Right lobe of liver (tissue), 6 donors: ENCODE measurements around the gene FURIN. TPM values are rescaled to one million over a fixed set of nuclear protein-coding genes. Genes with fewer than 3 reads are reported as not detected.
A peak's percentile ranks its signal among the peaks of the same experiment; 100 is the strongest.

Source experiments
- ATAC-seq, 4 donors: fragments of 200-7000 bp; cut with Tn5 transposase; one replicate each; pipeline ENCODE4 v1.9.1; 2020; ENCODE audit warnings: mild to moderate bottlenecking in 4 of 4, moderate library complexity in 4 of 4
- DNase-seq, 3 donors: peaks; one replicate each; pipeline ENCODE4 v3.0.0-alpha.2; 2020
- H3K27ac ChIP-seq, 3 donors: fragments of 200-600 bp; one replicate each; pipeline ENCODE4 v1.8.0; 2022
- H3K27me3 ChIP-seq, 2 donors: fragments of 200-600 bp; one replicate each; pipeline ENCODE4 v1.8.0; 2022
- H3K36me3 ChIP-seq, 4 donors: fragments of 200-600 bp; sonication (generic) in 1 of 4; one replicate each; pipeline versions ENCODE4 v1.5.1 to v1.8.0; 2017 to 2022; ENCODE audit warnings: control low read depth in 1 of 4
- H3K4me1 ChIP-seq, 4 donors: fragments of 200-600 bp; sonication (generic) in 1 of 4; one replicate each; pipeline versions ENCODE4 v1.5.1 to v1.8.0; 2017 to 2022; ENCODE audit warnings: control low read depth in 1 of 4
- H3K4me3 ChIP-seq, 3 donors: fragments of 200-600 bp; one replicate each; pipeline ENCODE4 v1.8.0; 2022
- H3K9me3 ChIP-seq, 4 donors: fragments of 200-600 bp; sonication (generic) in 1 of 4; one replicate each; pipeline versions ENCODE4 v1.5.1 to v1.8.0; 2017 to 2022; ENCODE audit warnings: control low read depth in 1 of 4
- POLR2A ChIP-seq: fragments of 450-650 bp; IDR thresholded peaks from one replicate; pipeline ENCODE4 v1.6.1; 2017; ENCODE audit warnings: antibody characterized with exemption, mild to moderate bottlenecking
- WGBS: methylation state at CpG from one replicate; pipeline ENCODE4 v1.1.6; 2018; ENCODE audit warnings: low coverage, low lambda C conversion rate; ENCODE audit not compliant: insufficient coverage; ENCODE audit errors: missing lambda C conversion rate; 5-methylcytosine and 5-hydroxymethylcytosine counted together
- intact Hi-C, 2 donors: fragments of 100-400 bp; cut with DNase I; formaldehyde crosslinking; loops; one replicate each; pipeline versions ENCODE4 v1.11.2 to v1.14.1; 2022
- total RNA-seq, 6 experiments: library from RNA; depleted of rRNA in 2 of 6; stranded (reverse); fragments of >200 nt in 2 of 6; fragmentation: NEBNext Ultra II Directional in 3 of 6; extraction: Animal tissue kit (Norgen Biotek cat#: 25700) in 3 of 6; gene quantifications; one replicate each; pipeline versions ENCODE4 v1.1.0 to v1.2.4, GENCODE V29; 2016 to 2023
- TF ChIP-seq, protein P1 (sequence below), 4 donors: fragments of 200-600 bp in 3 of 4; fragments of 450-650 bp in 1 of 4; IDR thresholded peaks; one replicate each; pipeline versions ENCODE4 v1.5.1 to v1.8.0; 2016 to 2022; ENCODE audit warnings: antibody characterized with exemption in 4 of 4, mild to moderate bottlenecking in 2 of 4
- donor health status: DM: no; HTN: yes; CAD: no.
- donor health status: DM: no; HTN: no; CAD: no.
- donor health status: DM: no; HTN: no; CAD: no.
- donor health status: DM: no; HTN: yes; CAD: no.
- donor health status: DM: no; HTN: yes; CAD: no.

FURIN gene
- total RNA-seq, 6 experiments from 2014 or later: 122 to 232 (median 189) TPM

- peak; percentile 81 to 86 (median 83) for DNase-seq
- peak; percentile 43 to 57 (median 49) for ATAC-seq
- Histone ChIP-seq H3K9me3 (no peaks in the 10 kb centered on the region), H3K27me3 (no peaks in the 10 kb centered on the region), H3K4me1 (peaks cover 0 to 56% (median 25%) of the 10 kb centered on the region in 4 donors), H3K4me3 (peak within 1 kb of the TSS; percentile 54 to 62 (median 59)), H3K36me3 (peaks cover 2 to 35% (median 17%) of the 10 kb centered on the region in 4 donors), H3K27ac (peak within 1 kb of the TSS; percentile 90 to 99 (median 99))
- 9% methylated on average over 7 of the region's 58 CpGs for WGBS
- intact Hi-C loops: no loop called here
- TF ChIP-seq POLR2A: peak; percentile 71
- TF ChIP-seq, protein P1, sequence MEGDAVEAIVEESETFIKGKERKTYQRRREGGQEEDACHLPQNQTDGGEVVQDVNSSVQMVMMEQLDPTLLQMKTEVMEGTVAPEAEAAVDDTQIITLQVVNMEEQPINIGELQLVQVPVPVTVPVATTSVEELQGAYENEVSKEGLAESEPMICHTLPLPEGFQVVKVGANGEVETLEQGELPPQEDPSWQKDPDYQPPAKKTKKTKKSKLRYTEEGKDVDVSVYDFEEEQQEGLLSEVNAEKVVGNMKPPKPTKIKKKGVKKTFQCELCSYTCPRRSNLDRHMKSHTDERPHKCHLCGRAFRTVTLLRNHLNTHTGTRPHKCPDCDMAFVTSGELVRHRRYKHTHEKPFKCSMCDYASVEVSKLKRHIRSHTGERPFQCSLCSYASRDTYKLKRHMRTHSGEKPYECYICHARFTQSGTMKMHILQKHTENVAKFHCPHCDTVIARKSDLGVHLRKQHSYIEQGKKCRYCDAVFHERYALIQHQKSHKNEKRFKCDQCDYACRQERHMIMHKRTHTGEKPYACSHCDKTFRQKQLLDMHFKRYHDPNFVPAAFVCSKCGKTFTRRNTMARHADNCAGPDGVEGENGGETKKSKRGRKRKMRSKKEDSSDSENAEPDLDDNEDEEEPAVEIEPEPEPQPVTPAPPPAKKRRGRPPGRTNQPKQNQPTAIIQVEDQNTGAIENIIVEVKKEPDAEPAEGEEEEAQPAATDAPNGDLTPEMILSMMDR (IDR thresholded peaks at IDR 0.05): no peak
Observed at GRCh38 chr15:90883976-90884718, 15.8 kb downstream of the FURIN start, which contains the start of gene FES. Gene FES (plus strand): TSS chr15:90884504. CDS start chr15:90885046, 542 bp downstream.

DNA sequence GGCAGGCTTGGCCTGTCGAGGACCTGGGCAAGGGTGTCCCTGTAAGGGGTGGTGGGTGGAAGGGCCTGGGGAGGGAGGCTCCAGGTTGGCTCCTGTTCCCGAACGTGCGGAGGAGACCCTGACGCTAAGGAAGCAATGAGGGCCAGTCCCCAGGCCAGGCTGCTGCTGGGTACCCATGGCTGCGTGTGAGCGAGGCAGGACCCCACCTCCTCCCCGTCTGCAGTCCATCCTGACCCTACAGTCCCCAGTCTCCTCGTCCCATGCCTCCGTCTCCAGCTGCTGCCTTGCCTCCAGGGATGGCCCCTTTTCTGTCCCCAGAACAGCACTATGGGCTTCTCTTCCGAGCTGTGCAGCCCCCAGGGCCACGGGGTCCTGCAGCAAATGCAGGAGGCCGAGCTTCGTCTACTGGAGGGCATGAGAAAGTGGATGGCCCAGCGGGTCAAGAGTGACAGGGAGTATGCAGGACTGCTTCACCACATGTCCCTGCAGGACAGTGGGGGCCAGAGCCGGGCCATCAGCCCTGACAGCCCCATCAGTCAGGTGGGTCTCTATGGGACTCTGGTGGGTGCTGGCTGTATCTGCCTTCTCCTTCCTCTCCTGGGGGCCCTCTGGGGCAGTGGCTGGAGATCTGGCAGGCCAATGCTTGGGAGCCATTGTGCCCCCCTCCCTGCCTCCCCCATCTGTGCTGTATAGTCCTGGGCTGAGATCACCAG, 16.5 kb downstream of the FURIN start:
- WGBS: 40% methylated on average over 4 of the region's 16 CpGs
- TF ChIP-seq, protein P1 (IDR thresholded peaks at IDR 0.05): no peak
- no peak for TF ChIP-seq POLR2A
- DNase-seq: peak; percentile 36 to 57 (median 56)
- Histone ChIP-seq H3K9me3 (no peaks in the 10 kb centered on the region), H3K27ac (peak overlapping the region; percentile 90 to 99 (median 99)), H3K27me3 (no peaks in the 10 kb centered on the region), H3K4me1 (peaks cover 0 to 56% (median 25%) of the 10 kb centered on the region in 4 donors), H3K36me3 (peaks cover 0 to 35% (median 14%) of the 10 kb centered on the region in 4 donors), H3K4me3 (peak overlapping the region; percentile 54 to 62 (median 59))
- peak in 2 of 4 donors; percentile 1 to 3 for ATAC-seq
- intact Hi-C loops: loop anchor here in 1 of 2 donors (5.0 kb wide), 1 partner anchor 238 kb away; no protein-coding TSS in a partner anchor

GRCh38 chr15:90885432-90886290, 17.3 kb downstream of the FURIN start:
- peak; percentile 22 for TF ChIP-seq POLR2A
- TF ChIP-seq, protein P1 (IDR thresholded peaks at IDR 0.05): peak; percentile 95 to 98 (median 96)
- intact Hi-C loops: loop anchor here in 1 of 2 donors (5.0 kb wide), 1 partner anchor 238 kb away; no protein-coding TSS in a partner anchor
- Histone ChIP-seq H3K4me3 (peak overlapping the region; percentile 54 to 62 (median 59)), H3K27me3 (no peaks in the 10 kb centered on the region), H3K9me3 (no peaks in the 10 kb centered on the region), H3K4me1 (peaks cover 0 to 56% (median 25%) of the 10 kb centered on the region in 4 donors), H3K36me3 (peaks cover 0 to 35% (median 11%) of the 10 kb centered on the region in 4 donors), H3K27ac (peak overlapping the region; percentile 90 to 99 (median 99))
- ATAC-seq: peak; percentile 52 to 61 (median 56)
- WGBS: 21% methylated on average over 10 of the region's 23 CpGs
- peak; percentile 82 to 84 (median 83) for DNase-seq

DNA sequence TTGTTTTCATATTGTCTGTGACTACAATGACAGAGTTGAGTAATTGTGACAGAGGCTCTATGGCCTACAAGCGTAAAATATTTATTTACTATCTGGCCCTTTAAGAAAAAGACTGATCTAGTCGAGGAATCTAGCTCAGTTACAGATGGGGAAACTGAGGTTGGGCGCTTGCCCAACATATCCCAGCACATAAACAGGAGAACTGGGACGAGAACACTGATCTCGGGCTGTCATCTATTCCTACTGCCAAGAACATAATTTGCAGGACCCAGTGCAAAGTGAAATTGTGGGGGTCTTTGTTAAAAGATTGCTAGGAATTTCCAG, 17.9 kb downstream of the FURIN start:
- Histone ChIP-seq H3K4me3 (no peak overlapping the region), H3K36me3 (peaks cover 0 to 35% (median 7%) of the 10 kb centered on the region in 4 donors), H3K27me3 (no peaks in the 10 kb centered on the region), H3K9me3 (no peaks in the 10 kb centered on the region), H3K27ac (peak overlapping the region in 2 of 3 donors; percentile 90 to 99), H3K4me1 (peaks cover 0 to 53% (median 25%) of the 10 kb centered on the region in 4 donors)
- intact Hi-C loops: loop anchor here in 1 of 2 donors (5.0 kb wide), 1 partner anchor 239 kb away; no protein-coding TSS in a partner anchor
- no peak for TF ChIP-seq POLR2A
- TF ChIP-seq, protein P1 (IDR thresholded peaks at IDR 0.05): peak in 1 of 4 donors; percentile 12
- ATAC-seq (no peak), DNase-seq (peak in 1 of 3 donors; percentile 32)
- WGBS: 17% methylated on average over 4 of the region's 5 CpGs
